HG03575 (cell line): ENCODE measurements around the gene PCDHGB1.
"Not testable (repeated sequence)": the region's sequence is repeated elsewhere in the genome, so short reads cannot be mapped to it uniquely, and the experiment has no call there.

Experiments used
- ATAC-seq: cut with Tn5 transposase; IDR thresholded peaks from one replicate; pipeline ENCODE4 v1.9.1; 2021; ENCODE audit not compliant: unreplicated experiment, insufficient number of reproducible peaks, low FRiP score; ENCODE audit errors: extremely low read depth

PCDHGB1 gene

DNA sequence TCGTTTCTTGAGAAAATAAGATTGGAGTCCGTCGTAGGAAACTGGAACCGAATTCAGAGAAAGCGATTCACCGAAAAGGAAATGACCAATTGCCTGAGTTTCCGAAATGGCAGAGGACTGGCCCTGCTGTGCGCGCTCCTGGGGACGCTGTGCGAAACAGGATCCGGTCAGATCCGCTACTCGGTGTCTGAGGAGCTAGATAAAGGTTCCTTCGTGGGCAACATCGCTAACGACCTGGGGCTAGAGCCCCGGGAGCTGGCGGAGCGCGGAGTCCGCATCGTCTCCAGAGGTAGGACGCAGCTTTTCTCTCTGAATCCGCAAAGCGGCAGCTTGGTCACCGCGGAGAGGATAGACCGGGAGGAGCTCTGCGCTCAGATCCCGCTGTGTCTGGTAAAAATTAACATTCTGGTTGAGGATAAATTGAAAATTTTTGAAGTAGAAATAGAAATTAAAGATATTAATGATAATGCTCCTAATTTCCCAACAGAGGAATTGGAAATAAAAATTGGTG lies 5.9 kb upstream of the PCDHGB1 start:
- ATAC-seq = no peak

DNA sequence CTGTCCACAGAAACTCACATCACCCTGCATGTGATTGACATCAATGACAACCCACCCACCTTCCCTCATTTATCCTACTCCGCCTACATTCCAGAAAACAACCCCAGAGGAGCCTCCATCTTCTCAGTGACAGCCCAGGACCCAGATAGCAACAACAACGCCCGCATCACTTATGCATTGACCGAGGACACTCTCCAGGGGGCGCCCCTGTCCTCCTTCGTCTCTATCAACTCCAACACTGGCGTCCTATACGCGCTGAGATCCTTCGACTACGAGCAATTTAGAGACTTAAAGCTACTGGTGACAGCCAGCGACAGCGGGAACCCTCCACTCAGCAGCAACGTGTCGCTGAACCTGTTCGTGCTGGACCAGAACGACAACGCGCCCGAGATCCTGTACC lies 4.6 kb upstream of the PCDHGB1 start:
- no peak for ATAC-seq

DNA sequence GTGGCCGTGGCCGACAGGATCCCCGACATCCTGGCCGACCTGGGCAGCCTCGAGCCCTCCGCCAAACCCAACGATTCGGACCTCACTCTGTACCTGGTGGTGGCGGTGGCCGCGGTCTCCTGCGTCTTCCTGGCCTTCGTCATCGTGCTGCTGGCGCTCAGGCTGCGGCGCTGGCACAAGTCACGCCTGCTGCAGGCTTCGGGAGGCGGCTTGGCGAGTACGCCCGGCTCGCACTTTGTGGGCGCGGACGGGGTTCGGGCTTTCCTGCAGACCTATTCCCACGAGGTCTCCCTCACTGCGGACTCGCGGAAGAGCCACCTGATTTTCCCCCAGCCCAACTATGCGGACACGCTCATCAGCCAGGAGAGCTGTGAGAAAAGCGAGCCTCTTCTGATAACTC lies 3.9 kb upstream of the PCDHGB1 start:
- not testable (repeated sequence) for ATAC-seq

- no peak for ATAC-seq
These were observed 1.7 kb downstream of the PCDHGB1 start for GRCh38 chr5:141351591-141351990.

DNA sequence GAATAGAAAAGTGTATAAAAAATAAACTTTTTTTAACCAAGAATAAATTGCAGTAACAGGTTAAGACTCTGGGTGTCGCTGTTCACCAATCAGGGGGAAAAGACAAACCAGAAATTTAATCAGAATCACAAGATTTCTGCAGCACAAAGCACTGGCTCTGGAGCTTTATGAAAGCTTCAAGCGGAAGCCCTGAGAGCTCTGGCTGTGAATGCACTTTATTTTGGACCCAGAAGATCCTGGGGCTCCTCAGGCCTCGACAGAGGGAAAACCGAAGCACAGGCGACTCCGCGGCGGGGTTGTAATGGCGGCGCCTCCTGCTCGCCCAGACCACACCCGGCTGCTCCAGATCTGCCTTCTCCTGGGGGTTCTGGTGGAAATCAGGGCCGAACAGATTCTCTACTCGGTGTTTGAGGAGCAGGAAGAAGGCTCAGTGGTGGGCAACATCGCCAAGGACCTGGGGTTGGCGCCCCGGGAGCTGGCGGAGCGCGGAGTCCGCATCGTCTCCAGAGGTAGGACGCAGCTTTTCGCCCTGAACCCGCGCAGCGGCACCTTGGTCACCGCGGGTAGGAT lies 5.1 kb downstream of the PCDHGB1 start, which contains the start of gene PCDHGA4:
TSS of gene PCDHGA4 (plus strand) at position 122 of the 570 bp plus-strand sequence. CDS start at position 209, 87 bp downstream.
- no peak for ATAC-seq

DNA sequence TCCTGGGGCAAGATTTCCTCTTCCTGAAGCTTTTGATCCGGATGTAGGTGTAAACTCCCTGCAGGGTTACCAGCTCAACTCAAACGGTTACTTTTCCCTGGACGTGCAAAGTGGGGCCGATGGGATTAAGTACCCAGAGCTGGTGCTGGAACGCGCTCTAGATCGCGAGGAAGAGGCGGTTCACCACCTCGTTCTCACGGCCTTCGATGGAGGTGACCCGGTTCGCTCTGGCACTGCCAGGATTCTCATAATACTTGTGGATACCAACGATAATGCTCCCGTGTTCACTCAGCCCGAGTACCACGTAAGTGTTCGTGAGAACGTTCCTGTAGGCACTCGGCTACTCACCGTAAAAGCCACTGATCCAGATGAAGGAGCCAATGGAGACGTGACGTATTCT lies 5.7 kb downstream of the PCDHGB1 start:
- no peak for ATAC-seq

DNA sequence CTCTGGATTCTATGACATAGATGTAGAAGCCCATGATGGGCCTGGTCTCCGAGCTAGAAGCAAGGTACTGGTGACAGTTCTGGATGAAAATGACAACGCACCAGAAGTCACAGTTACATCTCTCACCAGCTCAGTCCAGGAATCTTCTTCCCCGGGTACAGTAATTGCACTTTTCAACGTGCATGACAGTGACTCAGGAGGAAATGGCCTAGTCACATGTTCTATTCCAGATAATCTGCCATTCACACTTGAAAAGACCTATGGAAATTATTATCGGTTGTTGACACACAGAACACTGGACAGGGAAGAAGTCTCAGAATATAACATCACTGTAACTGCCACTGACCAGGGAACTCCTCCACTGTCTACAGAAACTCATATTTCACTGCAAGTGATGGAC lies 6.2 kb downstream of the PCDHGB1 start:
- ATAC-seq = no peak

DNA sequence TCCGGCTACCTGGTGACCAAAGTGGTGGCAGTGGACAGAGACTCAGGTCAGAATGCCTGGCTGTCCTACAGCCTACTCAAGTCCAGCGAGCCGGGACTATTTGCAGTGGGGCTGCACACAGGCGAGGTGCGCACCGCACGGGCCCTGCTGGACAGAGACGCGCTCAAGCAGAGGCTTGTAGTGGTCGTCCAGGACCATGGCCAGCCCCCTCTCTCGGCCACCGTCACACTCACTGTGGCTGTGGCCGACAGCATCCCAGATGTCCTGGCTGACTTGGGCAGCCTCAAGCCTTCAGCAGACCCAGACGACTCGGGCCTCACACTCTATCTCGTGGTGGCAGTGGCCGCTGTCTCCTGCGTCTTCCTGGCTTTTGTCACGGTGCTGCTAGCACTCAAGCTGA lies 7.1 kb downstream of the PCDHGB1 start:
- ATAC-seq = no peak

DNA sequence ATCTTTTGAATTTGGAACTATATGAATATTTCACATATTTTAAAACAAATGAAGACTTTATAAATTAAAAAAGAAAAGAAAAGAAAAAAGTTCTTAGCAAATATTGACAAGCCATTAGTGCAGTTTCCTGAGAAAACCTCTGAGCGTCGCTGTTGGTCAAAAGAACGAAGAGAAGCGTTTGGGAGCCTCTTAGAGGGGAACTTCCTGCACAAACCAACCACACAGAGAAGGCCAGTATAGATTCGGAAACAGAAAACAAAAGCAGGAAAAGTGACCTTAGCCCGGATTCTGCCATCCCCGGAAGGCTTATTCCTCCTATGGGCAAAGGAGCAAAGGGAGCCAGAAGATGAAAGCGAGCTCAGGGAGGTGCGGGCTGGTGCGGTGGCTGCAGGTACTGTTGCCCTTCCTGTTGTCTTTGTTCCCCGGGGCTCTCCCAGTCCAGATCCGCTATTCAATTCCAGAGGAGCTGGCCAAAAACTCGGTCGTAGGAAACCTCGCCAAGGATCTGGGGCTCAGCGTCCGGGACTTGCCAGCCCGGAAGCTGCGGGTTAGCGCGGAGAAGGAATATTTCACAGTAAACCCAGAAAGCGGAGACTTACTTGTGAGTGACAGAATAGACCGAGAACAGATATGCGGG lies 10.0 kb downstream of the PCDHGB1 start, which contains the start of gene PCDHGB2:
TSS of gene PCDHGB2 (plus strand) at position 205 of the 637 bp plus-strand sequence. CDS start at position 347, 142 bp downstream.
- ATAC-seq = no peak

GRCh38 chr5:141360685-141361084 lies 10.8 kb downstream of the PCDHGB1 start:
- ATAC-seq = no peak

GRCh38 chr5:141362719-141363118 lies 12.8 kb downstream of the PCDHGB1 start:
- ATAC-seq = no peak

GRCh38 chr5:141363952-141364660 lies 14.2 kb downstream of the PCDHGB1 start, which contains the start of gene PCDHGA5:
TSS of gene PCDHGA5 (plus strand) at chr5:141364162. CDS start at chr5:141364331, 169 bp downstream.
- no peak for ATAC-seq

GRCh38 chr5:141366016-141366896 lies 16.4 kb downstream of the PCDHGB1 start:
- ATAC-seq = no peak

DNA sequence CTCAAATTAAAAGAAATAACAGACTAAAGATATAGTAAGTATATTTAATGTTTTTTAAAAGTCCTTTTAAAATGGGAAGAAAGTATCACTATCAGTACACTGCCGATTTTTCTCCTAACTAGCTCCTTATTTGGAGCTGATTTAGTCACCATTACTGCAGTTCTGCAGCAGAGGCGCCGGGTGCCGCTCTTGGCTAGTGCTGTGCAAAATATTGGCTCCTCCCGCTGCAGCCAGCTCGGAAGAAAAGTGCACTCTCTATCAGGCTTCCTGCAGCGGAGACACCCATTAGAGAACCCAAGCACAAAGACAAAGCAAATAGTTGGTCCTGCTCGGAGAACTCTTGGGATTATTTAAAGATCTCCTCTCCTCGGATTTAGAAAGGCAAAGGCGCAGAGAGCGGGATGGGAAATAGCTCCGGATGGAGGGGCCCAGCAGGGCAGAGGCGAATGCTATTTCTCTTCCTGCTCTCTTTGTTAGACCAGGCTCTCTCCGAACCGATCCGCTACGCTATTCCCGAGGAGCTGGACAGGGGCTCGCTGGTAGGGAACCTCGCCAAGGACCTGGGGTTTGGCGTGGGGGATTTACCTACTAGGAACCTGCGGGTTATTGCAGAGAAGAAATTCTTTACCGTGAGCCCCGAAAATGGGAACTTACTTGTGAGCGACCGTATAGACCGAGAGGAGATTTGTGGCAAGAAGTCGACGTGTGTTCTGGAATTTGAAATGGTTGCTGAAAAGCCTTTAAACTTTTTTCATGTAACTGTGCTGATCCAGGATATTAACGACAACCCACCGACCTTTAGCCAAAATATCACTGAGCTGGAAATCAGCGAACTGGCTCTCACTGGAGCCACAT lies 20.3 kb downstream of the PCDHGB1 start, which contains the start of gene PCDHGB3:
TSS of gene PCDHGB3 (plus strand) at position 249 of the 855 bp plus-strand sequence. CDS start at position 402, 153 bp downstream.
- peak; percentile 63 for ATAC-seq

DNA sequence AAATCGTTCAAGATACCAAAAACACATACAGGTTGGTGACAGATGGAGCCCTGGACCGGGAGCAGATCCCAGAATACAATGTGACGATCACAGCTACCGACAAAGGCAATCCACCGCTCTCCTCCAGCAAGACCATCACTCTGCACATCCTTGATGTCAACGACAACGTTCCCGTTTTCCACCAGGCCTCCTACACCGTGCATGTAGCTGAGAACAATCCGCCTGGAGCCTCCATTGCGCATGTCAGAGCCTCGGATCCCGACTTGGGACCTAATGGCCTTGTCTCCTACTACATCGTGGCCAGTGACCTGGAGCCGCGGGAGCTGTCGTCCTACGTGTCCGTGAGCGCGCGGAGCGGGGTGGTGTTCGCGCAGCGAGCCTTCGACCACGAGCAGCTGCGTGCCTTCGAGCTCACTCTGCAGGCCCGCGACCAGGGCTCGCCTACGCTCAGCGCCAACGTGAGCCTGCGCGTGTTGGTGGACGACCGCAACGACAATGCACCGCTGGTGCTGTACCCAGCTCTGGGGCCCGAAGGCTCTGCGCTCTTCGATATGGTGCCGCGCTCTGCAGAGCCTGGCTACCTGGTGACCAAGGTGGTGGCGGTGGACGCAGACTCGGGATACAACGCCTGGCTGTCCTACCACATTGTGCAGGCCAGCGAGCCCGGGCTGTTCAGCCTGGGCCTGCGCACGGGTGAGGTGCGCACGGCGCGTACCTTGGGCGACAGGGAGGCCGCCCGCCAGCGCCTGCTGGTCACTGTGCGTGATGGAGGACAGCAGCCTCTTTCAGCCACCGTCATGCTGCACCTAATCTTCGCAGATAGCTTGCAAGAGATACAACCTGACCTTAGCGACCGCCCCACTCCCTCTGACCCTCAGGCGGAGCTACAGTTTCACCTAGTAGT lies 21.9 kb downstream of the PCDHGB1 start:
- no peak for ATAC-seq

- ATAC-seq = no peak
These were observed 23.9 kb downstream of the PCDHGB1 start, which contains the start of gene PCDHGA6 for GRCh38 chr5:141373673-141374317. TSS of gene PCDHGA6 (plus strand) at chr5:141373891. CDS start at chr5:141374084, 193 bp downstream.
